HG03280 (cell line): ENCODE data around the gene PALLD.

Experiments used
- ATAC-seq: cut with Tn5 transposase; IDR thresholded peaks from one replicate; pipeline ENCODE4 v1.9.1; 2021; ENCODE audit warnings: mild to moderate bottlenecking, moderate library complexity; ENCODE audit not compliant: unreplicated experiment

Gene PALLD

DNA sequence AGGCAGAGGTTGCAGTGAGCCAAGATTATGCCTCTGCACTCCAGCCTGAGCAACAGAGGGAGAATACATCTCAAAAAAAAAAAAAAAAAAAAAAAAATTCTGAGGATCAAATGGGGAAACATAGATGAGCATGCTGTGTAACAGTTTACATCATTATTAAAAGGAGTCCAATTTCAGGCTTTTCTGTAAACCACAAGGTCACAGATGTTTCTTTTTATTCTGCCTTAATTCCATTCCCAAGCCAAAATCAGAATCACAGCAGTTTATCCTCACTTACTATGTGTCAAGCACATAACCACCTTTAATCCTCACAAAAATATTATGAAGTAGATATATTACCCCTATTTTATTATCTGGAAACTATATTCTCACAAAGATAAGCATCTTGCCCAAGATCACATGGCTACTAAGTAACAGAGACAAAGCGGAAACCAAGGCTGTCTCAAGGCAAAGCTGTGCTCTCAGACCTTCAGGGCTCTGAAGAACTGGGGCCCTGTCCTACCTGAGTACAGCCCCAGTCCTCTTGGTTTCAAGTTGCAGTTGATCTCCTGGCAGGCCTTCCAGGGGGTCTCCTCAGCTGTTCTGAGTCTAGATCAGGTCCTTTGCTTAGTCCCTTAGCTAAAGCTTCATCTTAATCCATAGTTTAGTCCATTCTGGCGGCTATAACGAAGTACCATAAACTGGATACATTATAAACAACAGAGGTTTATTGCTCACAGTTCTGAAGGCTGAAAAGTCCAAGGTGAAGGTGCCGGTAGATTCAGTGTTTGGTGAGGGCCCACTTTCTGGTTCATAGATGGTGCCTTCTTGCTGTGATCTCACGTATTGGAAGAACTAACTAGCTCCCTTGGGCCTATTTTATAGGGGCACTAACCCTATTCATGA, 141.3 kb downstream of the PALLD start:
- no peak for ATAC-seq

DNA sequence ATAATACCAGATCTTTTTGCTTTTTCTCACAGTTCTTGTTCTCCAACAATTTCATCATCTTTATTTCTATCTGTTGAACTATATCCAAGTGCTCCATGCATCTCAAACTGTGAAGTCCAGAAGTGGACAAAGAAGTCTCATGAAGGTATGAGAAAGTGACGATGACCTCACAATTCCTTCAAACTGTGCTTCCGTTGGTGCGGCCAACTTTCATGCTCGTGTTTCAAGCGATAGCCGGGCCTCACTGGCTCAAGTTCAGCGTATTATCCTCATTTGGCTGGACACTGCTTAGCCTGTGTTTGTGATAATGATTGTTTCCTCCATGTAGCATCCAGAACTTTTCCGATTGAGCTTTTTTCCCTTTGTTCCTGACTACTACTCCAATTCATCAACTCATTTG, 143.1 kb downstream of the PALLD start:
- no peak for ATAC-seq

DNA sequence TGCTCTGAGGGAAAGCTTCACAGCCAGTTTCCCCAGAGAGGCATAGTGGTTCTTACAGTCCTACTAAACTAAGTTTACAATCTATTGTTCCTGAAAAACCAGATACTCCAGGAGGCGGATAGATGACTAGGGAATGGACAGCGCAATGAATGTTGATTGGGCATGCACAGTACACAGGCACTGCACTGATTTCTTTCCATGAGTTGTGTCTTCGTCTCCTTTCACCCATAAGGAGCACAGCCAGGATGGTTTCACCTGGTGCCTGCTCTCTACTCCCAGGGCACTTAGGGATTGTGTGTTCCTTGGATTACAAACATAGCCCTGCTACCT, 144.9 kb downstream of the PALLD start:
- no peak for ATAC-seq

DNA sequence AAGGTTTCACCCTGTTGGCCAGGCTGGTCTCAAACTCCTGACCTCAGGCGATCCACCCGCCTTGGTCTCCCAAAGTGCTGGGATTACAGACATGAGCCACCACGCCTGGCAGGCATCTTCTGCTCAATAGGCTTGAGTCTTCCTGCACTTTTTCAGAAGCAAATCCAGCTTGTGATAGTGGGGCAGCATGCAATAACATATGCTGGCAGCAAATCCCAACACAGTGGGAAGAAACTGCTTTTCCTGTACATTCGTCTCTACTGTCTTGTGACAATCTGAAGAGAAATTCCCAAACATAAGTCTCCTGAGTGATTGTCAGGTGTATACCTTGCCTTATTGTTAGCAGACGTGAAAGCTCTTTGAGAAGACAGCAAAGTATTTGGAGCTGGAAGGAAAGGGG, 145.7 kb downstream of the PALLD start:
- ATAC-seq, result no peak

DNA sequence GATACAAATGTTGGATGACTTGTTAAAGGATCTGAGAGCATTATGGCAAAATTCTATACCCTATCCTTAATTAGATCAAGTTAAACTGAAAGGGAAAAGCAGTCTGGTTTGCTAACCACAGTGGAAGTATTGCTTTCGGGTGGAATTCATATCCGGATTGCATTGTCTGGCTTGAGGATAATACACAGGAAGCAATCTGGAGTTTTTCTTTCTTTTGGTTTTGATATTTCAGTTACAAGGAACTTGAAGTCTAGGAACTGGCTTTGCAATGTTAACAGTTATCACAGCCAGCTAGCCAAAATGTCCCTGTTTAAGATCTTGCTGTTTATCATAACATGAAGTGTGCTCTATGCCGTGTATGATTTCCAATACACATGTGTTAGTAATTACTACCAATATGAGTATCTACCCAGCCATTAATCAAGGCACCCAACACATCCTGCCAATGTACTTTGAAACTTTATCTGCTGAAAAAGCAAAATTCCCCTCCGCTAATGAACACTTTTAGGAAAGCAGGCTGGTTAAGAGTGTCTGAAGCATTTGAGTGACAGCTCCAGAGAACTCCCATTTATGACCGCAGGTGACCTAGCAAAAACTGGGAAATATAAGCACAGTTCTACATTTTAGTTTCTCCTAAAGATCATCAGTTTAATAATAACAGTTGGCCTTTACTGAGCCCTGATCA, 146.4 kb downstream of the PALLD start:
- ATAC-seq, result no peak

DNA sequence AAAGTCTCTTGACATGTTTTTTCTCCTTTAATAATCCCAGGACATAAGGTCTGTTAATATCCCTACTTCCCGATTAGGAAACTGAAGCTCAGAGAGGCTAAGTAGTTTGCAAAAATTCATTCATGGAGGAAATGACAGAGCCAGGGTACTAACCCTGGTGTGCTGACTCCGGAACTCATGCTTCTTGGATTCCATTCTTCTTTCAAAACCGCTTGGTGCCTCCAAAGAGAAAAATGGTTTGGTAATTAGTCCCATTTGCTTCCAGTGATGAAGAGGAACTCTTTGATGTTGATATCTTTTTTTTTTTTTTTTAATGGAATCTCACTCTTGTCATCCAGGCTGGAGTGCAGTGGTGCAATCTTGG, 146.9 kb downstream of the PALLD start:
- ATAC-seq, result no peak

DNA sequence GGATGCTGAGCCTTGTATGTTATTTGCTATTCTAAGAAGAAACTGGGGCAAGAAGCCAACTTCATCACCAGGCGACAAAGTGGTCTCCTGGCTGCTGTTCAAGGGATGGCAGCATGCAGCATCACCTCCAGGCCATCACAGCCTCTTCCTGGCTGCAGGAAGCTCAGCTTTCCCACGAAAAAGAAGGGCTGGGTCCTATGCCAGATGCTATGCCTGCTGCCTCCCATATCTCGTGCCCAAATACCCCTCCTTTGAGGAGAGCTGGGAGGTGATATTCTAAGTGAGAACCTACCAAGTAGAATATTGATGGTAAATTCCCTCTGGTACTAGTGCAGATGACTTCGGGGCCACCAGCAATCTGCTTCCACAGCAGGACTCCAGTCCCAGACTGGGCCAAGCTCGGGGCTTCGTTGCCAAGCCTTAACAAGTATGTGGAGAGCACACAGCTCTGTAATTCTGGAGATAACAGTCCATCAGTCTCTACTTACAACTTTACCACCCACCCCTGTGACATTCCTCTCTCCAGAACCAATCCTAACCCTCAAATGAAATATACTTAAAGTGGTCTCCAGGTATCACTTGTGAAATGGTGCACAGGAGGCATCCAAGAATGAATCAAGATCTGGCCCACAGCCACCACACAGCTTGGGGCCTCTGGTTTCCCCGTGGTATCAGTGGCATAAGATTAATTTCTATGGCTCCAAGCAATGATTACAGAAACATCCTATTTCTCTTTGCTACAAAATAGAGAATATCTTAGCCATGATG, 149.3 kb downstream of the PALLD start:
- no peak for ATAC-seq

DNA sequence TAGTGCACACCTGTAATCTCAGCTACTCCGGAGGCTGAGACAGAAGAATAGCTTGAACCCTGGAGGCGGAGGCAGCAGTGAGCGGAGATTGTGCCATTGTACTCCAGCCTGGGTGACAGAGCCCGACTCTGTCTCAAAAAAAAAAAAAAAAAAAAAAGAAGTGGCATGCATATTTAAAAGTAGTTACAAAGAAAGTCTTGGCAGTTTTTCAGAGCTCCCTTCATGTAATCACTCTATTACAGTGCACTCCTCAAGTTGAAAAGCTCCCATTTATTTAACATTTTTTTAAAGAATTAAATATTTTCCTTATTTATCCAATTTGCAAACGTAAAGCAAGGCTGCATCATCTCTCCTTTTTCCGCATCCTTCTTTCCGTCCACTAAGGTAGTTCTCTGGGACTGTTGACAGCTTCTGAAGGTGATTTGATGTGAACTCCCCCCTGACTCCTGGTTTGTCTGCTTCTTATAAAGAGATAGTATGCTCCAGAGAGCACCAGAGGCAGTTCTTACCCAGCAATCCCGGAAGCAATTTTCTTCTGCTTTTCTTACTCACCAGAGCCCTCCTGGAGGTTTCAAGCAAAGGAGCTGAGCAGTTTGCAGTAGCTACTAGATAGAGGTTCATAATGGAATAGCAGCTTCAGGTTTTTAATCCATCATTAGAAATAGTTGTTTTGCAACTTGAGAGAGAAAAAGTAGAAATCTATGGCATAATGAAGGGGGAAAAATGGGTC, 151.0 kb downstream of the PALLD start:
- no peak for ATAC-seq

DNA sequence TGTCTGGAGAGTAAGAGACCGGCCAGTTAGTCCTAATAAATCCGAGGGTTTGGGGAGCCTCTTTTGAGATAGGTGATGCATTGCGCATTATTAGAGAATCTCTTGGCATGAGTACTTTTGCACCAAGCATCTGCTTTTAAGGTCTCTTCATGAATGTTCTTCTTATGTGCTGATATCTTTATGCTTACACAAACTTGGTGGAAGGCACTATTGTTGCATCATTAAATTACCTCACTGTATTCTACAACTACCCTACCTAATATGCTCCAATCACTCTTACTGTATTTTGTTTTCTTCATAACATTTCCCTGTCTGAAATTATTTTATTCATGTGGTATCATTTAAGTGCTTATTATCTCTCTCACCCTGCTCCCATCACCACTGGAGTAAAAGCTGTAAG, 151.6 kb downstream of the PALLD start:
- no peak for ATAC-seq

DNA sequence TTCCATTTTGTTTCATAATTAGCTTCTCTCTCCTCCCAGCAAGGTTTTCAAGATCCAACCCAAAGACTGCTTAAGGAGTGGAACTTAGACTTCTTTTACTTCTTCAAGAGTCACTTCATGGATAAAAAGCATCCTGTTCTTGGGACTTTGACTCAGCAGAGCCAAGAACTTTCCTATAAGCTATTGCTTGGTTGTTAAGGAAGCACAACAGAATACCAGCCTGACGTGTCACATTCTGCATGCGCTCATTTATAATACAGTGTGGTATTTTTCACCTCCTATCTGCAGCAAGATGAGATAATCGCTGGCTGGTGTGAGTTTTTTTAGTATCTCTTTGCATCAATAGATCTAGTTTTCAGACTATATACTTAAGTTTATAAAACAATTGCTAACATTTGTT, 152.1 kb downstream of the PALLD start:
- ATAC-seq, result no peak

DNA sequence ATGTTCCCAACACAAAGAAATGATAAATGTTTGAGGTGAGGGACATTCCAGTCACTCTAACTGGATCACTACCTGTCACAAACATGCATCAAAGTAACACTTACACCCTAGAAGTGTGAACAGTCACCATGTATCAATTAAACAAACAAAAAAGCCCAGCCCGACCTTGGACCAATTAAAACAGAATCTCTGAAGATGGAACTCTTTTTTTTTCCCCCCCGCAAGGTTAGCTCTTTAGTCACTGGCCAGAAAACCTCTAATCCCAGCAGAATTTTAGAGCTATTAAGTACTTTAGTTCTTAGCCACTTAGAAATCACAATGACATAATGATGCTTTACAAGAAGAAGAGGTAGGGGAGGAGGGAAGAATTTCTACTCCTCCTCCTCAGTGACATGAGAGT, 154.5 kb downstream of the PALLD start:
- ATAC-seq, result no peak

DNA sequence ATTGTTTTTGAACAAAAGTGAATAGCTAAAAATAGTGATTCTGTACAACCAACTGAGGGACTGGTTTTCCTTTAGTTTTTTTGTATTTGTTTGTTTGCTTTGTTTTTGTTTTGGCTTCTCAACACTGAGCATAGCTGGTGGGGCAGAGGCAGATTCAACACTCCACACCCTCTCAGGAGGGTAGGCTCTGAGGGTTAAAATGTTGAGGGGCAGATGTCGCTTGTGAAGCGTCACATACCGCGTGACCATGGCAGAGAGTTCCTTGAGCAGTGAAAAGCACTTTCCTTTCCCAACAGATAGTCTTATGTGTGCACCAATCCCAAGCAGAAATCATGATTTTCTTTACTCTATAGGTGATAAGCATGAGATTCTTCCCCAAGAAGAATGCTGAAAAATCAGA, 155.0 kb downstream of the PALLD start:
- no peak for ATAC-seq

DNA sequence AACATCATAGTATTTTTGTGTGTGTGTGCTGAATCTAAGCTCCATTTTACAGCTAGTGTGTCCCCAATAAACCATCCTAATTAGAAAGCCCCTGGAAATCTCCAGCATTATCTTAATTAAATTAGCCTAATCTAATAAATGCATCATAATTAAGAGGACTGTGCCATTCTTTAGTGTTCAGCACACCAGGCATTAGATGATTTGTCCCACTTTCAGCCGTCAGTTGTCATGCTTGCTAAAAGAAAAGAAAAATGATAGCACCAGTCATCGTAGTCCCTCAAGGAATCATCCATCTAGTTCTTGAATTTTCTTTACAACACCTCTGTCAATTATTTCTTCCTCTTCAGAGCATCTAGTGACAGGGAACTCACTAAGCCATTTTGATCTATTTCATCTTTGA, 155.9 kb downstream of the PALLD start:
- ATAC-seq, result no peak

DNA sequence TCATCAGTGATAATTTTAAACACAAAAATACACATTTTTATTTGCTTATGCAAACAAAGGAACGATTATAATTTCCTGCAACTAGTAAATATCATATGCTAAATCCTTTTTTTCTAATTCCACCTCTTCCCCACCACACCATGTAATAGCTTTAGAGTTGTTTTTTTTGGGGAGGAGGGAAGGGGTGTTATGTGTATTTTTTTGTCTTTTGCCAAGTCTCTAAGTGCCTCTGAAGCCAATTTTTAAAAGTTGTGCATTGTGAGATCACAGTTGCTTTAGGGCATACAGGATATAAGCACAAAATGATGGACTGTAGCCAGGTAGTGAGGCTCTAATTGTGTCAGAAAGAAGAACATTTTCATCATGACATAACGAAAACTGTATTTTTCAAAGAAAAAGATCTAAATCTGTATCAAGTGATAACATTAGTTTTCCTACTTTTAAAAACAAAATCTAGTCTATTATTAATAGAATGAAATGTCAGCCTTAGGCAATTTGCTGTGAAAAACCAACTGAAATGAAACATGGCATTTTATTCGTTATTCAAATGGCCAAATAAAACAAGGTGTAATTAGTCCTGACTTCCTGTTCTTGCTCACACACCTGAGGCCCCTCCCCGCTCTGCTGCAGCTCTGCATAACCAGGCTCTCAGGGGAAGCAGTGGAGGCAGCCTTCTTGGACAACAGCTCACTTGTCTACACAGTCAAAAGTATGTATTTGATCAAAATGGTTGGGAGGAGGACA, 157.4 kb downstream of the PALLD start:
- no peak for ATAC-seq

DNA sequence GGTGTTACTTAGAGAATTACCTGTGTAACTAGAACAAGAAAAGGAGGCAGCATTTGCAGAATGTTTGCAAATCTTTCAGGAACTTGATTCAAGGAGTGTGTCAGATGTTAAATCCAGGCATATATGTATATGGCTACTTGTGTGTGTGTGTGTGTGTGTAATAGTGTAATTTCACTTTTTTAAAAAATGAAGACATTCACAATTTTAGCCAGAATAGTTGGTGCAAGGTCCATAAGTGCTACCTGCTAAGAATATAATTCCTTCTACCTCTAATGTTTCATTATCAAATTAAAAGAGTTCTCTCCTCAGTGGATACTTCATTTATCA, 158.0 kb downstream of the PALLD start:
- no peak for ATAC-seq

DNA sequence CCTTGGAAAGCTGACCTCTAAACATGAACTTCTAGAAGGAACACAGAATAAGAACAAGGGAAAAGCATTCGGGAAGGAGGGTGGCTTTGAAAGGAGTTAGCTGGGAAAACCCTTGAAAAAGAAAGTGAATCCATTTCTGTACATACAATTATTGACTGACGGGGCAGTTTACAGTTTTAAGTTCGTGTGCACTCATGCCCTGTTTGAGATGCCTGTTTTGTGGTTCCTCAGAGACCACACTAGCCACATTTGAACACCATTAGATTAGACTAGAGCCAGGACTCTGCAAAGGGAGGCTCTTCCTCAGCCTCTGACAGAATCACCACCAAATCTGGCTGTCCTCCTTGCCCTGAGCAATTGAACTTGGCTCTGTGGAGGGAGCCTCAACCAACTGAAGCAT, 158.3 kb downstream of the PALLD start:
- ATAC-seq, result no peak

DNA sequence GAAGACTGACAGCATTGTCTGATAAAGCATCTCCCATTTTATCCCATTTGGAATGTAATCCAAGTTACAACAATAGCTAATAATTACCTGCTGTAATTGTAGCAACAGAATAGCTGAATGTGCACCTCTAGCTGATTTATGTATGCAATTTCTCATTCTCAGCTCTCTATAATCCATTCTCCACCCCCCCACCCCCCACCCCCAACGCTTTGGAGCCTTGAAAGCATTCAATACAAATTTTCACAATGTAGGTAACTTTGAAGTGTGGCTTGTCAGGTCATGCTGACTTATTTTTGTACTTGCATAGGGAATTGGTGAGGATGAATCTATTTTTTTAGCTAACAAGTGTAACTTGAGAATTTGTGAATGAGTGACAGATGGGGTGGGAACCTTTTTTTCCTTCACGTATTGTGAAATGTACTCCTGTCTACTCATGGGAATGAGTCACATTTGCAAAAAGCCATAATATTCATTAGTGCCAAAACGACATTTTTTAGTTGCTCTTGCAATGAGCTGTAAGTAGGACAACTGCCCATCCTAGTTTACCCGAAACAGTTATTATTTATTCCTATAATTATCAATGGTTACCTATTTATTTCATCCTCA, 159.3 kb downstream of the PALLD start:
- no peak for ATAC-seq

DNA sequence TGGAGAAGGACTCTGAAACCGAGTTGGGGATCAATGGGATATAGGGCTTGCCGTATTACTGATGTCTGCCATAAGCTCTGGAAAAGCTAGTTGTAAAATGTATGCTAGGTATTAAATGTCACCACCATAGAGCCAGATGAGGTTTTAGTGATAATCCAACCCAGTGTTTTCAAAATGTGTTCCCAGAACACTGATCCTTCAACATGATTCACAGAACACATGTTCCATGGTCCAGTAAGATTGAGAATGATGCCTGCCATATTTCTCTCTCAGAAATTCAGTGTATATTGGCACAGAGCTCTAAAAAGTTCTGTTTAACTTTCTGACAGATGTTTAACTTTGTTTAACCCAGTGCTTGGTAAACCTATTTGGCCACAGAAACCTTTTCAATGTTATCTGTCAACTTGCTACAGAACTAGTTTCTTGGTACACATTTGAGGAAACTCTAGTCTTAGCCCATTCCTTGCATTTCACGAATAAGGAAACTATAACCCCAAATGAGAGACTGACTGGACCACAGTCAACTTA, 160.2 kb downstream of the PALLD start:
- no peak for ATAC-seq

DNA sequence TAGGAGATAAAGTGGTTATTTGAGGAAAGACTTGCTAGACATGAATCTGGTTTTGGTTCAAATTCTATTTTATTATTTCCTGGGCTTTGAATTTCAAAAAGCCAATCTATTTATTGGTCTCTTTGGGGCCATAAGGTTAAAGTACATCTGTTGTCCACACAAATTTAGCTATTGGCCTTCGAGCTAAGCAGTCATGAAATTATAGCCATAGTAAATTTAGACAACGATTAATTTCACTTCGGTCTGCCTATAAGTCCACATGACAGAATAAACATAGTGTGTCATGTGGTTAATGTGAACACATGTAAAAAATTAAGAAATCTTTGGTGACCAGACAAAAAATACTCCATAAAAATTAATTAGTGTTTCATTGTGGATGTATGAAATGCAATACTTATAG, 161.9 kb downstream of the PALLD start:
- ATAC-seq, result no peak
